UCSD-AML1 (cell line): Measurements from ENCODE around the gene NGRN.

Experiments used
- DNase-seq: peaks from one replicate; lab custom pipeline; 2025; ENCODE audit not compliant: unreplicated experiment; lab: John Stamatoyannopoulos, UW

Gene NGRN

GRCh38 chr15:90265271-90266060 is at the start of gene NGRN:
NGRN (plus strand) TSS chr15:90265672; CDS start chr15:90265713, 41 bp downstream.
- DNase-seq: peak; percentile 91

GRCh38 chr15:90217671-90218394 is 47.6 kb upstream of the NGRN start:
- DNase-seq: no peak

- peak; percentile 53 for DNase-seq
Observed at GRCh38 chr15:90219421-90220141, 45.9 kb upstream of the NGRN start.

- DNase-seq: peak; percentile 51
Observed at GRCh38 chr15:90221246-90221900, 44.1 kb upstream of the NGRN start.

GRCh38 chr15:90222547-90222946 is 42.9 kb upstream of the NGRN start:
- DNase-seq: no peak

GRCh38 chr15:90223441-90224165 is 41.9 kb upstream of the NGRN start:
- DNase-seq: no peak

GRCh38 chr15:90225047-90225446 is 40.4 kb upstream of the NGRN start:
- no peak for DNase-seq

GRCh38 chr15:90225504-90226234 is 39.8 kb upstream of the NGRN start:
- no peak for DNase-seq

GRCh38 chr15:90227336-90227735 is 38.1 kb upstream of the NGRN start:
- no peak for DNase-seq

GRCh38 chr15:90227816-90228772 is 37.4 kb upstream of the NGRN start:
- no peak for DNase-seq

- no peak for DNase-seq
Observed at GRCh38 chr15:90228960-90229359, 36.5 kb upstream of the NGRN start.

GRCh38 chr15:90230071-90230494 is 35.4 kb upstream of the NGRN start:
- DNase-seq: no peak

GRCh38 chr15:90230610-90231009 is 34.9 kb upstream of the NGRN start:
- DNase-seq: no peak

- DNase-seq: no peak
Observed at GRCh38 chr15:90231028-90232017, 34.1 kb upstream of the NGRN start.

GRCh38 chr15:90232196-90232595 is 33.3 kb upstream of the NGRN start:
- DNase-seq: no peak

GRCh38 chr15:90232941-90233386 is 32.5 kb upstream of the NGRN start:
- no peak for DNase-seq

- peak; percentile 99 for DNase-seq
Observed at GRCh38 chr15:90233387-90234095, 31.9 kb upstream of the NGRN start, which contains the start of gene CIB1. CIB1 (minus strand) TSS chr15:90233941; CDS start chr15:90233885, 56 bp downstream.
